Right atrium auricular region (tissue), 2 donors: Measurements from ENCODE around the gene PCSK9. TPM values are rescaled to one million over a fixed set of nuclear protein-coding genes. Genes with fewer than 3 reads are reported as not detected.

ENCODE experiments used
- DNase-seq: peaks from one replicate; pipeline ENCODE4 v3.0.0-alpha.2; 2019; ENCODE audit warnings: low spot score
- H3K27ac ChIP-seq, 2 donors: fragments of 200-600 bp; sonication (generic); 1 replicate in 1 of 2; 2 replicates in 1 of 2; pipeline ENCODE4 v1.5.1; 2016 to 2019
- H3K27me3 ChIP-seq, 2 donors: fragments of 200-600 bp; sonication (generic); one replicate each; pipeline versions ENCODE4 v1.5.1 to v1.6.0; 2017 to 2019
- H3K36me3 ChIP-seq: fragments of 200-600 bp; sonication (generic); one replicate; pipeline ENCODE4 v1.5.1; 2016
- H3K4me1 ChIP-seq, 2 donors: fragments of 200-600 bp; sonication (generic); one replicate each; pipeline versions ENCODE4 v1.5.1 to v1.6.0; 2017 to 2019
- H3K4me3 ChIP-seq, 2 donors: fragments of 200-600 bp; sonication (generic); 1 replicate in 1 of 2; 2 replicates in 1 of 2; pipeline ENCODE4 v1.5.1; 2017 to 2019; ENCODE audit warnings: mild to moderate bottlenecking in 1 of 2, moderate library complexity in 1 of 2
- H3K9me3 ChIP-seq, 2 donors: fragments of 200-600 bp; sonication (generic); one replicate each; pipeline ENCODE4 v1.5.1; 2019
- total RNA-seq, 2 donors: library from RNA; depleted of rRNA; stranded (reverse); fragments of >200 nt; gene quantifications; one replicate each; pipeline ENCODE4 v1.1.0, GENCODE V29; 2016
- TF ChIP-seq, protein P1 (sequence below), 2 donors: fragments of 200-600 bp; sonication (generic); IDR thresholded peaks; one replicate each; pipeline ENCODE4 v1.5.1; 2019; ENCODE audit warnings: antibody characterized with exemption in 2 of 2

PCSK9 gene
- total RNA-seq, 2 donors from 2014 or later = 0.47 TPM; not detected in 1

DNA sequence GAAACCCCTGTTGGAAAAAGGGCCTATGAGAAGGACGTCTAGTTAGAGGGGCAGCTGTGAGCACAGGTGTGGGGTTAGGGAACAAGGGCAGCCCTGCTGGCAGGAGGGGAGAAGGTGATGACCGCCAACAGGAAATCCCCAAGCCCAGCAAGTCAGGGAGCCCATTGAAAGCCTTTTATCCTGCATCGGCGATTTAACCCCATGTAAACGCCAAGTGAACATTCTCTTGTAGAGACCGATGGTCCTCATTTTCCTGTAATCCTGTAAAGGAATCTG lies 41.7 kb upstream of the PCSK9 start:
- H3K36me3 ChIP-seq = no peaks in the 10 kb centered on the region
- peaks cover 0 to 7% of the 10 kb centered on the region in 2 donors for H3K4me1 ChIP-seq
- no peak overlapping the region for H3K27ac ChIP-seq
- H3K27me3 ChIP-seq = peaks cover 4 to 6% of the 10 kb centered on the region in 2 donors
- no peak overlapping the region for H3K4me3 ChIP-seq
- DNase-seq = no peak
- no peaks in the 10 kb centered on the region for H3K9me3 ChIP-seq
- TF ChIP-seq, protein P1, sequence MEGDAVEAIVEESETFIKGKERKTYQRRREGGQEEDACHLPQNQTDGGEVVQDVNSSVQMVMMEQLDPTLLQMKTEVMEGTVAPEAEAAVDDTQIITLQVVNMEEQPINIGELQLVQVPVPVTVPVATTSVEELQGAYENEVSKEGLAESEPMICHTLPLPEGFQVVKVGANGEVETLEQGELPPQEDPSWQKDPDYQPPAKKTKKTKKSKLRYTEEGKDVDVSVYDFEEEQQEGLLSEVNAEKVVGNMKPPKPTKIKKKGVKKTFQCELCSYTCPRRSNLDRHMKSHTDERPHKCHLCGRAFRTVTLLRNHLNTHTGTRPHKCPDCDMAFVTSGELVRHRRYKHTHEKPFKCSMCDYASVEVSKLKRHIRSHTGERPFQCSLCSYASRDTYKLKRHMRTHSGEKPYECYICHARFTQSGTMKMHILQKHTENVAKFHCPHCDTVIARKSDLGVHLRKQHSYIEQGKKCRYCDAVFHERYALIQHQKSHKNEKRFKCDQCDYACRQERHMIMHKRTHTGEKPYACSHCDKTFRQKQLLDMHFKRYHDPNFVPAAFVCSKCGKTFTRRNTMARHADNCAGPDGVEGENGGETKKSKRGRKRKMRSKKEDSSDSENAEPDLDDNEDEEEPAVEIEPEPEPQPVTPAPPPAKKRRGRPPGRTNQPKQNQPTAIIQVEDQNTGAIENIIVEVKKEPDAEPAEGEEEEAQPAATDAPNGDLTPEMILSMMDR (IDR thresholded peaks at IDR 0.05) = no peak

DNA sequence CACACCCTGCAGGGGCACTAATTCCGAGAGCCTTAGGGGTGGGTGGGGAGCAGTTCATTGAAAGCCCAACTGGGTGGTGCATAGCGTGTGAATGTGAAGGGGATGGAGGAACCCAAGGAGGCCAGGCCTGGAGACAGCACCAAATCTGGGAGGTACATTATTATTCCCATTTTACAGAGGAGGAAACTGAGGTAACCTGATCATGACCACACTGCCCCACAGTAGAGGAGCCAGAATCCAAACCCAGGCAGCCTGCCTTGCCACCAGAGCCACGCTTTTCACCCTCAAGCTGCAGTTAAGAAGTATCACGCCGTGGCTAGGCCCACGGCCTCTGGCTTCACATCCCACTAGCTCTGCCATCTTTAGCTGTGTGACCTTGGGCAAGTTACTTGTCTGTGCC lies 41.2 kb upstream of the PCSK9 start:
- no peak overlapping the region for H3K27ac ChIP-seq
- no peak overlapping the region for H3K4me3 ChIP-seq
- DNase-seq = no peak
- H3K27me3 ChIP-seq = peaks cover 4 to 6% of the 10 kb centered on the region in 2 donors
- H3K4me1 ChIP-seq = peaks cover 0 to 7% of the 10 kb centered on the region in 2 donors
- no peaks in the 10 kb centered on the region for H3K9me3 ChIP-seq
- TF ChIP-seq, protein P1 (IDR thresholded peaks at IDR 0.05) = no peak
- H3K36me3 ChIP-seq = no peaks in the 10 kb centered on the region

DNA sequence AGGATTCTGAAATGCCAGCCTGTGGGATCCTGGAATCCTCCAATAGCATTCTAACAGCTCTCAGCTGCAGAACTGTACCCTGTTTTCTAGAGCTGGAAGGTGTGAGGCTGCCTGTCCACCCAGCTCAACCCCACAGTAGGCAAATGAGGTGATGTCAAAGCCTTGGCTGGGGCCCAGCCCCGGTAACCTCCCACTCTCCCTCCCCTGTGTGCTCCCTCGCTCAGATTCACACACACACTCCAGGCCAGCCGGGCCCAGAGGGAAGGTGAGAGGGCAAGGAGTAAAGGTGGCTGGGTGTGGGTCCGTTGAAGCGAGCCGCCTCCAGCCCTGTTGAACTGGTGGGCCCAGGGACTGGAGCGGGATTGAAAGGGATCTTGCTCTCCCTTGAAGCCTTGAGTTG lies 40.7 kb upstream of the PCSK9 start, which contains the start of gene BSND:
Gene BSND (plus strand): TSS at position 257 of the 400 bp plus-strand sequence. CDS start 254 bp downstream, outside the sequence.
- Histone ChIP-seq H3K36me3 (no peaks in the 10 kb centered on the region), H3K27me3 (peaks cover 4 to 6% of the 10 kb centered on the region in 2 donors), H3K4me1 (peaks cover 0 to 7% of the 10 kb centered on the region in 2 donors), H3K27ac (no peak within 1 kb of the TSS), H3K4me3 (no peak within 1 kb of the TSS), H3K9me3 (no peaks in the 10 kb centered on the region)
- TF ChIP-seq, protein P1 (IDR thresholded peaks at IDR 0.05) = no peak
- DNase-seq = no peak

DNA sequence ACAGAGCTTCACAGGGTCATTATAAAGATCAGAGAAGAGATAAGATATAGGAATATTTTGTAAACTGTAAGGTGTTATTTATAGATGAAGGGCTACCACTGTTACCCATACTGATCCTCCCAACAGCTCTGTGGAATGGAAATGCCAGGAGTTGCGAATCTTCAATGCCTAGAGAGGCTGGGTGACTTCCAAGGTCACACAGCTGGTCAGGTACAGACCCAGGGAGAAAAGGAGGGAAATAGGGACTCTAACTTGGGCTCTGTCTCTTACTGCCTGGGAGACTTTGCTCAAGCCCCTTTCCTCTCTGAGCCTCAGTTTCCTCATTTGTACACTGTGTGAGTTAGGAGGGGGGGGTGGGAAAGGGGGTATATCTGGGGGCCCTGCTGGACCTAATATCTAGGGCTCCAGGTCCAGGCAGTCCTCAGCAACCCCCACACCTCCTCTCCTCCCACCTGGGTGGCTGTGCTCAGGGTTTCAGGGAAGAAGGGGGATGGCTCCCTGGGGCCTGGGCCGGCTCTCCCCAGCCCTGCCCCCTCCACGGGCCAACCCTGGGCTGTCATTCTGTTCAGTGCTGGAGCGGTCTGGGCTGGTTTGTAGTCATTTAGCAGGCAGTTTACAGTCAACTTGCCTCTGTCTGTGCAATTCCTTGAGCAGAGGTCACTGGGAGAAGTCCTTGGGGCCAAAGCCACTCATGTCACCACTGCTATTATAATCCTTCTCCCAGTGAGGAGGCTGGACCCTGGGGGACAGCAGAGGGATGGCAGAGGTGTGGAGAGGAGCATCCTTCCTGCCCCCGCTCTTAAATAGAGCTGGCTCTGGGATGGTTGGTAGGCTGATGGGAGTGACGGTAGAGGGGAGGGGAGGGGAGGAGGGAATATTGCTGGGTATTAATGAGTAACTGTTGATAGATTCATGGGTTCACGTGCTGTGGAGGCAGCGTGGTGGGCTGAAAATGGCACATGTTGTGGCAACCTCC lies 39.0 kb upstream of the PCSK9 start:
- peaks cover 4 to 6% of the 10 kb centered on the region in 2 donors for H3K27me3 ChIP-seq
- no peaks in the 10 kb centered on the region for H3K36me3 ChIP-seq
- H3K9me3 ChIP-seq = no peaks in the 10 kb centered on the region
- no peak overlapping the region for H3K4me3 ChIP-seq
- peaks cover 0 to 7% of the 10 kb centered on the region in 2 donors for H3K4me1 ChIP-seq
- no peak for DNase-seq
- TF ChIP-seq, protein P1 (IDR thresholded peaks at IDR 0.05) = no peak
- no peak overlapping the region for H3K27ac ChIP-seq

DNA sequence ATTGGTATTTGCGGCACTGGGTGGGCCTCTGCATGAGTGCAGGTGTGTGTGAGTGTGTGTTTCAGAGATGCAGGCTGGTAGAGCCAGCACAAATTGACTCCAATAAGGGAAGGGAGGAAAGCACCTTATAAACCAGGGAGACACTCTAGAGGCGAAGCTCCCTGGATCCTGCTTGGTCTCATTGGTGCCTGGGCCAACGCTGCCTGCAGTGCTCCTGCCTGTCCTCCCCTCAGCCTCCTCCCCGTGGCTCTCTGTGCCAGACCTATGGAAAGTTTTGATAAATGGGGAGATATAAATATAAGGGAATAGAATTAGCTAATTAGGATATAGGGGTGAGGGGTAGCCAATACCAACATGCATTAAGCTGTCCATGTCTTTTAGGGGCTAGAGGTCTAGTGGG lies 38.0 kb upstream of the PCSK9 start:
- no peak overlapping the region for H3K27ac ChIP-seq
- DNase-seq = no peak
- H3K4me3 ChIP-seq = no peak overlapping the region
- no peaks in the 10 kb centered on the region for H3K9me3 ChIP-seq
- H3K36me3 ChIP-seq = no peaks in the 10 kb centered on the region
- H3K27me3 ChIP-seq = peaks cover 4 to 6% of the 10 kb centered on the region in 2 donors
- TF ChIP-seq, protein P1 (IDR thresholded peaks at IDR 0.05) = no peak
- H3K4me1 ChIP-seq = peaks cover 0 to 7% of the 10 kb centered on the region in 2 donors
